ENCODE results near the gene UBFD1. TPM values are rescaled to one million over a fixed set of nuclear protein-coding genes. Genes with fewer than 3 reads are reported as not detected.
"Not testable (repeated sequence)": the region's sequence is repeated elsewhere in the genome, so short reads cannot be mapped to it uniquely, and the experiment has no call there.

Gene UBFD1
- polyA plus RNA-seq, 12 donors: 59.3 to 93.8 (median 67.3) TPM

DNA sequence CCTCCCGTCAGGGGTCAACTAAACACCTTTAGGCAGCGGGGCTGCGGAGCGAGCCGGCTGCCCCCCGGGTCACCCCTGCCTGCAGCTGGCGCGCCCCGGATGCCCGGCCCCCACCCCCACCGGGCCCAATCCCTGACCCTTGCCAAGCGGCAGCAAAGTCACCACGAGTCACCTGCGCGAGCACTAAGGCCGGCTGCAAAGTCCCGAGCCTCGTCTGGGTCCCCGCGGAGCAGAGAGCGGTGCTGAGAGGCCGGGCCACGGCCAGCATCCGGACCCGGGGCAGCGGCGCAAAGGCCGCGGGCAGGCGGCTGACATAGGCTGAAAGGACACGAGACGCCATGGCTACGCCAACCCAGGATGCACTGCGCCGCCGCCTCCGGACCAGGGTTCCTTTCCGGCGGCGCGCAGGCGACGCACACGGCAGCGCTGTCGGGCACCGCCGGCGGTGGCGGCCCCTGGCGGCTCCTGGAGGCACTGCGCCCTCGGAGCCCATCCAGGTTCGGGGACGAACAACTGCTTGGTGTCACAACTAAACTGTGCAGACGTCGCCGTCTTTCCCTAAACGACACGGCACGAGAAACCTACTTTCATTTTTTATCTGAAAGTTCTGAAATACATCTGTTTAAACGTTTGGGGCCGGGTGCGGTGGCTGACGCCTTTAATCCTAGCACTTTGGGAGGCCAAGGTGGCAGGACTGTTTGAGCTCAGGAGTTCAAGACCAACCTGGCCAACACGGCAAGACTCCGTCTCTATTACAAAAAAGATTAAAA, 38.6 kb downstream of the UBFD1 start, which contains the start of gene NDUFAB1:
NDUFAB1 (minus strand) TSS at position 366 of the 770 bp plus-strand sequence; CDS start at position 340, 26 bp downstream.
- peak; percentile 87 for DNase-seq

DNA sequence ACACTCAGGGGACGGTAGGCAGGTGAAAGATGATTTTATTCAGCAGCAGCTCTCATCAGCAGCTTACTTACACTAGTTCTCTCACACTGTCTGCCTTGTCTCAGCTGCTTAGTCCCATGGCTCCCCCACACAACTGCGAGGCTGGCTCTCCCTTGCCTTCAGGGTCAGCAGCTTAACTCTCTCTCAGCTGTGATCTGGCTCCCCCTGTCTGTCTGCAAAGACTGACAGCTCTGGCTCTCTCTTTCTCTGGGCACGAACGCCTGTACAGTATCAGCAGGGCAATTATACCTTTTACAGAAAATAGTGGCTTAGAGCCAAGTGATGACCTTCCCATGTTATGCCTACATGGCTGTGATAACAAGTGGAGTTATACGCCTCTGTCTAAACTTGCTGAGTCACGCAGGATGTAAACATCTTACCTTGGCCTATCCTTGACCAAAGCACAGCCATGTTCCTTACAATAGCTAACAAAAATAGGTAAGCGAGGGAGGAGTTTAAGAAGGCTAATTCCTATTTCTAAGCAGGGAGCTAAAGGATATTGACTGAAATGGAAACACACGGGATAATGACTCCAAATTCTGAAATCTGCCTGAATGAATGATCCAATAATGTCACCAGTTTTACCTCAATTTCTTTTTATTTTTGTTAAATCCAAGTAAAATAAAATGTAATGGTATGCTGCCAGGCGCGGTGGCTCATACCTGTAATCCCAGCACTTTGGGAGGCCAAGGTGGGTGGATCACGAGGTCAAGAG, 39.7 kb downstream of the UBFD1 start:
- DNase-seq: peak; percentile 2

DNA sequence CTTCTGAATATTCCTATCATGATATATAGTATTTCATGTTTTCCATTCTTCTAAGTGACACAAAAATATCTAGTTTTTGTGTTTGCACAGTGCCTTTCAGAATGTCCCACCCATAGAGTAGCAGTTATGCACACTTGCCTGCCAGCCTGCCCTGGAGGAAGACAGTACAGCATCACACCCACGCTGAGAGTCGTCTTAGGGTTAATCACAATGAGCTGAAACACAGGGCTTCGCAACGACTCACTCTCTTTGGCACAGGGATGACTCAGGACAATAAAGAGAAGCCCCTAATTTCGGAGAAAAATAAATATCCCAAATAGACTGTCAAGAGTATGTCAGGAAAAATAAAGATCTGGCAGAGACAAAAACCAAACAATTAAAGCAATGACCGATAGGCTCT, 50.2 kb downstream of the UBFD1 start:
- DNase-seq: no peak

DNA sequence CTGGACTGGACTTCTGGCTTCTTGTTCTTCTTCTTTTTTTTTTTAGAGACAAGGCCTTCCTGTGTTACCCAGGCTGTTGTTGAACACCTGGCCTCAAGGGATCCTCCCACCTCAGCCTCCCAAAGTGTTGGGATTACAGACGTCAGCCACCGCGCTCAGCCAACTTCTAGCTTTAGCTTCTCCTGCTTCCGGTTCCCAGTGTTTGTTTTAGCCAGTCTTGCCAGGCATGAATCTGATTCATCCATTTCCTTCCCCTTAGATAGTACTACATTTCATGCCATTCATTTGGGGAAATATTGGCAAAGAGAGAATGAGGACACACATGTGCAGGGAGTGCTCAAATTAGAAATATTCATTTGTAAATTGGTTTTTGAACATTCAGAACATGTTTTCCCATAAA, 50.7 kb downstream of the UBFD1 start:
- no peak for DNase-seq

DNA sequence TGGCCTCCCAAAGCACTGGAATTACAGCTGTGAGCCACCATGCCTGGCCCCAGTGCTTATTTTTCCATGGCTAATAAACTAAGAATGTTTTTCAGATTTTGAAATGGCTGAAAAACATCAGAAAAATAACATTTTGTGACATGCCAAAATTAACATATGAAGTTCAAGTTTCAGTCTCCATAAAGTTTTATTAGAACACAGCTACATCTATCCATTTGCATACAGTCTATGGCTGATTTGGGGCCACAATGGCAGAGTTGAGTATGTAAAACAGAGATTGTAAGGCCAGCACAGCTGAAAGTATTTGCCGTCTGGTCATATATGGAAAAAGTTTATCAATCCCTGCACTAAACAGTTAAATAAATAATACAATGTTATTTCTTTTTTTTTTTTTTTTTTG, 52.4 kb downstream of the UBFD1 start:
- DNase-seq: no peak

DNA sequence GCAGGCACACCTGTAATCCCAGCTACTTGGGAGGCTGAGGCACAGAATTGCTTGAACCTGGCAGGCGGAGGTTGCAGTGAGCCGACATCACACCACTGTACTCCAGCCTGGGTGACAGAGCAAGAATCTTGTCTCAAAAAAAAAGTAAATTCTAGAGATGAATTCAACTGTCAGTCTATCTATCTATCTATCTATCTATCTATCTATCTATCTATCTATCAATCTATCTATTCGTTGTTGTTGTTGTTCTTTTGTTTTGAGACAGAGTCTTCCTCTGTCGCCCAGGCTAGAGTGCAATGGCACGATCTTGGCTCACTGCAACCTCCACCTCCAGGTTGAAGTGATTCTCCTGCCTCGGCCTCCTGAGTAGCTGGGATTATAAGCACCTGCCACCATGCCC, 53.4 kb downstream of the UBFD1 start:
- not testable (repeated sequence) for DNase-seq

DNA sequence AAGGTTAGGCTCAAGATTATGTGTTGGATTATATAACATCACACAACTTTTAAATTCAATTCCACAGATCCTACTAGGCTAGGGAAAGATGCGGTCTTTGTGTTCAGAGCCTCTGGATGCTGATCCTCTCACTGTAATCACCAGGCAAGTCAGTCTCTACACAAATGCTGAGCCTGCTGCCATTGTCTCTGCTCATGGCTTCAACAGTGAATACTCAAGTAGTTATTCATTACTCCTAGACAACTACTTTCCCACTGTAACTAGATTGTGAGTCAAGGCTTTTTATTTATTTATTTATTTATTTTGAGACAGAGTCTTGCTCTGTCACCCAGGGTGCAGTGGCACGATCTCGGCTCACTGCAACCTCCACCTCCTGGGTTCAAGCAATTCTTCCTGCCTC, 54.4 kb downstream of the UBFD1 start:
- DNase-seq: no peak

DNA sequence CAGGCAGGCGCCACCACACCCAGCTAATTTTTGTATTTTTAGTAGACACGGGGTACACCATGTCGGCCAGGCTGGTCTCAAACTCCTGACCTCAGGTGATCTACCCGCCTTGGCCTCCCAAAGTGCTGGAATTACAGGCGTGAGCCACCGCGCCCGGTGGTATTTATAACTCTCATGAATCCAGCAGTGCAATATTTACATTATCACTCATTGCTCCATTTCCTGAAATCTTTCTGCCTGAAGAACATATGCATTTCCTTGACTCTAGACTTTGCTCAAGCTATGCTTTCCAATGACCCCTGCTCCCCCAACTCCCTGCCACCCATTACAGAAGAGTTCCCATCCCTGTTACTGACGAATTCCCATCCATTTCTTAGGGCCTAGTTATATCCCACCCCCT, 58.3 kb downstream of the UBFD1 start:
- DNase-seq: no peak

Other genes starting within 250 kb of the UBFD1 start
- gene COG7, start 104.5 kb upstream of the UBFD1 start, polyA plus RNA-seq (ENCODE audit: insufficient read length in 12 of 12): 10 to 100 TPM in 11 of 12 donors, not detected in 1; 10.7 to 28.9 (median 15.5) TPM
- gene GGA2, start 47.2 kb upstream of the UBFD1 start, polyA plus RNA-seq (ENCODE audit: insufficient read length in 12 of 12): 100 to 1,000 TPM in 9 of 12 donors, 10 to 100 TPM in 2, not detected in 1; 49.9 to 167 (median 110) TPM
- gene EARS2, start 377 bp upstream of the UBFD1 start, polyA plus RNA-seq (ENCODE audit: insufficient read length in 12 of 12): 10 to 100 TPM in 11 of 12 donors, not detected in 1; 14.9 to 25.3 (median 18.6) TPM
- 100 to 1,000 TPM in 5 of 12 donors, 10 to 100 TPM in 6, not detected in 1; 53.4 to 117 (median 99.1) TPM for gene NDUFAB1, start 38.6 kb downstream of the UBFD1 start, polyA plus RNA-seq (ENCODE audit: insufficient read length in 12 of 12)
- 10 to 100 TPM in 8 of 12 donors, 1 to 10 TPM in 3, not detected in 1; 8.1 to 13.9 (median 10.7) TPM for gene PALB2, start 83.6 kb downstream of the UBFD1 start, polyA plus RNA-seq (ENCODE audit: insufficient read length in 12 of 12)
- gene DCTN5, start 83.7 kb downstream of the UBFD1 start, polyA plus RNA-seq (ENCODE audit: insufficient read length in 12 of 12): 10 to 100 TPM in 11 of 12 donors, not detected in 1; 30.1 to 58.0 (median 45.5) TPM
- gene PLK1, start 121.2 kb downstream of the UBFD1 start, polyA plus RNA-seq (ENCODE audit: insufficient read length in 12 of 12): 10 to 100 TPM in 9 of 12 donors, 1 to 10 TPM in 2, not detected in 1; 8.7 to 28.4 (median 13.1) TPM
- gene ERN2, start 155.5 kb downstream of the UBFD1 start, polyA plus RNA-seq (ENCODE audit: insufficient read length in 12 of 12): under 1 TPM in 5 of 12 donors, not detected in 7; 0.08 to 0.43 (median 0.17) TPM
- 10 to 100 TPM in 2 of 12 donors, 1 to 10 TPM in 2, under 1 TPM in 5, not detected in 3; 0.09 to 16.3 (median 0.31) TPM for gene CHP2, start 197.3 kb downstream of the UBFD1 start, polyA plus RNA-seq (ENCODE audit: insufficient read length in 12 of 12)

Measured in muscle of arm (tissue), 12 donors.